ENCODE data around the gene STARD9.

GRCh38 chr15:42549741-42550392, 25.5 kb upstream of the STARD9 start:
- TF ChIP-seq MAX (IDR thresholded peaks at IDR 0.05; ENCODE audit: low read depth, low read length) (no peak; the same call in 1 of the 2 replicates), CTCF (IDR thresholded peaks at IDR 0.05; ENCODE audit: low read depth, low read length) (no peak), MYC (IDR thresholded peaks at IDR 0.05; ENCODE audit: low read depth, low read length) (no peak)
